GM12865 (cell line): ENCODE data around the gene MYPN.

ENCODE experiments used
- DNase-seq: peaks from one replicate; pipeline ENCODE4 v3.0.0; 2010; ENCODE audit warnings: low read depth
- H3K4me3 ChIP-seq: 2 replicates; pipeline ENCODE4 v1.5.1; 2011; ENCODE audit warnings: mild to moderate bottlenecking, low read depth, low read length, control low read depth
- TF ChIP-seq, protein P1 (sequence below): IDR thresholded peaks from 2 replicates; pipeline ENCODE4 v1.5.1; 2011; ENCODE audit warnings: low read length, control low read depth, low read depth, inconsistent platforms; ENCODE audit not compliant: insufficient read depth; ENCODE audit errors: missing control alignments

MYPN gene

GRCh38 chr10:68247931-68248330, 138.6 kb downstream of the MYPN start:
- TF ChIP-seq, protein P1, sequence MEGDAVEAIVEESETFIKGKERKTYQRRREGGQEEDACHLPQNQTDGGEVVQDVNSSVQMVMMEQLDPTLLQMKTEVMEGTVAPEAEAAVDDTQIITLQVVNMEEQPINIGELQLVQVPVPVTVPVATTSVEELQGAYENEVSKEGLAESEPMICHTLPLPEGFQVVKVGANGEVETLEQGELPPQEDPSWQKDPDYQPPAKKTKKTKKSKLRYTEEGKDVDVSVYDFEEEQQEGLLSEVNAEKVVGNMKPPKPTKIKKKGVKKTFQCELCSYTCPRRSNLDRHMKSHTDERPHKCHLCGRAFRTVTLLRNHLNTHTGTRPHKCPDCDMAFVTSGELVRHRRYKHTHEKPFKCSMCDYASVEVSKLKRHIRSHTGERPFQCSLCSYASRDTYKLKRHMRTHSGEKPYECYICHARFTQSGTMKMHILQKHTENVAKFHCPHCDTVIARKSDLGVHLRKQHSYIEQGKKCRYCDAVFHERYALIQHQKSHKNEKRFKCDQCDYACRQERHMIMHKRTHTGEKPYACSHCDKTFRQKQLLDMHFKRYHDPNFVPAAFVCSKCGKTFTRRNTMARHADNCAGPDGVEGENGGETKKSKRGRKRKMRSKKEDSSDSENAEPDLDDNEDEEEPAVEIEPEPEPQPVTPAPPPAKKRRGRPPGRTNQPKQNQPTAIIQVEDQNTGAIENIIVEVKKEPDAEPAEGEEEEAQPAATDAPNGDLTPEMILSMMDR, result no peak
- no peak for DNase-seq
- no peak overlapping the region for H3K4me3 ChIP-seq

GRCh38 chr10:68249297-68249696, 140.0 kb downstream of the MYPN start:
- no peak overlapping the region for H3K4me3 ChIP-seq
- TF ChIP-seq, protein P1, result no peak
- no peak for DNase-seq

- TF ChIP-seq, protein P1, result no peak
- no peak for DNase-seq
- H3K4me3 ChIP-seq, result no peak overlapping the region
Observed at GRCh38 chr10:68251151-68251550, 141.9 kb downstream of the MYPN start.

- DNase-seq, result peak; percentile 7
- no peak overlapping the region for H3K4me3 ChIP-seq
- TF ChIP-seq, protein P1, result no peak
Observed at GRCh38 chr10:68251625-68252495, 142.6 kb downstream of the MYPN start.

- TF ChIP-seq, protein P1, result no peak
- no peak overlapping the region for H3K4me3 ChIP-seq
- DNase-seq, result no peak
Observed at GRCh38 chr10:68253346-68253745, 144.1 kb downstream of the MYPN start.

GRCh38 chr10:68261132-68261856, 152.0 kb downstream of the MYPN start:
- TF ChIP-seq, protein P1, result no peak
- no peak for DNase-seq
- no peak overlapping the region for H3K4me3 ChIP-seq
